HG03520 (cell line): ENCODE measurements around the gene RHBDD1.

Experiments
- ATAC-seq: cut with Tn5 transposase; IDR thresholded peaks from one replicate; pipeline ENCODE4 v1.9.1; 2021; ENCODE audit warnings: mild to moderate bottlenecking, moderate library complexity; ENCODE audit not compliant: unreplicated experiment

RHBDD1 gene

GRCh38 chr2:227022608-227023007, 186.8 kb downstream of the RHBDD1 start:
- no peak for ATAC-seq

DNA sequence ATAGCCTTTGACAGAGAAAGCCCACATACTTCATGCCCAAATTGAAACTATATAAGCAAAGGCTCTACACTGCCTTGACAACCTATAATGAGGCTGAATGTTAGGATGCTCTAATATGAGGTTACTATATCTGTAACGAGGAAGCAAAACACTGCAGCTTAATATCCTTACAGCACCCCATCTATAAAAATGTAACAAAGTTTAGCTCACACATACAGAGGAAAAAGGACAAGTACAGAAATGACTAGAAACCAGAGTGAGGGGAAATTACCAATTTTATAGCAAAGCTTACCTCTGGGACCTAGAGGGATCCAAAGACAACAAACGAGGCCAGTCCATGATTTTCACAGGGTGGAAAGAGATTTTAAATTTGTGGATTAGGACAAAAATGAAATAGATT, 189.7 kb downstream of the RHBDD1 start:
- ATAC-seq = no peak

GRCh38 chr2:227029426-227030105, 193.7 kb downstream of the RHBDD1 start:
- no peak for ATAC-seq

GRCh38 chr2:227030789-227031188, 194.9 kb downstream of the RHBDD1 start:
- ATAC-seq = no peak

GRCh38 chr2:227031379-227031778, 195.5 kb downstream of the RHBDD1 start:
- no peak for ATAC-seq

DNA sequence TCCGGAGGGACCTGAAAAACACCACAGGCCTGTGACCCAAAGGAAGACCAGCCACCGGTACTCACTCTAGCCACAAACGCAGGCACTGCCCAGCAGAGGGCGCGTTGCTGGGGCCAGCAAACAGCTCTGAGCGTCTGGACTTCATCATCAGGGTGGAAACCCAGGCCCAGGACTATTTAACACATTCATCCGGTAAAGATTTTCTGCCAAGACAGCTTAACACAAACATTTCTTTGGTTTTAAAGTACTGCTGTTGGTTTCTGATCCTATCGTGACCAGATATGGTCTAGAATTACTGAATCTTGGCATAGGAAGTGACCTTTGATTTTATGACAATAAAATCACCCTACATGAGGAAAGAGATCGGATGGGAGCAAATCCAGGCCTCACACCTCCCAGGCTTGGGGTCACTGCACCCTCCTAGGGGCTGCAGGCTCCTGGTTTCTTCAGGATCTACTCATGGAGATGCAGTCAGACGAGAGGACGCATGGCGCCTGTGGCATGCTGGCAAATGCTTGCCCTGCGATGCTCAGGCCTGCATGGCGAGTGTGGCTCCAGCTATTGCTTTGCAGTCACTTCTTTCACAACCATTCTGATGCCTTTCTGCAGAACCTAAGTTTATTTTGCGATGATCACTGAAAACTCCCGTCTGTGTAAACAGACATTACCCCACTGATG, 197.8 kb downstream of the RHBDD1 start:
- ATAC-seq = peak; percentile 90

DNA sequence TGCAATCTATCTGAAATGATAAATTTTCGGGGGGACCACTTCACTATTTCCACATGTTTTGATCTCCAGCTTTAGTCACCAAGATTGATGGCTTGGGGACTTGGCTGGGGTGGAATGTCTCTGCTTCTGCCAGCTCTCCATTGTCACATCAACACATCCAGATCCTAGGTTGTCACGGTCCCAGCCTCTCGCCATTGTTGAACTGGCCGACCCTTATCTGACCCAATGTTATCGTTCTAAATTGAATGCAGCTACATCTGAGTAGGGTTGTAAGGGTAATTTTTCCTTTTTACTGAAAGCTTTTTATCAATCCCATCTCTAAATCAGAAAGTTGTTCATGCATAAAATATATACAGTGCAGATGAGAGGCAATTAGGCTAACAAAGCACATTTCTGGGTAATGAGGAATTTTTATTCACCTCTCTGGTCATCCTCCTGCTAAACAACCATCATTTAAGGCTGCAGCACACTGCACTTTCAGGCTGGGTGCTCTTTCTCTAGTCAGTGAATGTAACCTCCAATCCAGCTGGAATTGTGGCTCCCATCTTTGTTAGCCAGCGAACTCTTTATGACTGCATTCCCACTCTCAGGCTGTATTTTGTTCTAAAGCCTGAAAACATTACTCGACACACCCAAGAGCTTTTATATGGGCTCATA, 200.0 kb downstream of the RHBDD1 start:
- no peak for ATAC-seq

- no peak for ATAC-seq
Measured at GRCh38 chr2:227036527-227036926, 200.7 kb downstream of the RHBDD1 start.

DNA sequence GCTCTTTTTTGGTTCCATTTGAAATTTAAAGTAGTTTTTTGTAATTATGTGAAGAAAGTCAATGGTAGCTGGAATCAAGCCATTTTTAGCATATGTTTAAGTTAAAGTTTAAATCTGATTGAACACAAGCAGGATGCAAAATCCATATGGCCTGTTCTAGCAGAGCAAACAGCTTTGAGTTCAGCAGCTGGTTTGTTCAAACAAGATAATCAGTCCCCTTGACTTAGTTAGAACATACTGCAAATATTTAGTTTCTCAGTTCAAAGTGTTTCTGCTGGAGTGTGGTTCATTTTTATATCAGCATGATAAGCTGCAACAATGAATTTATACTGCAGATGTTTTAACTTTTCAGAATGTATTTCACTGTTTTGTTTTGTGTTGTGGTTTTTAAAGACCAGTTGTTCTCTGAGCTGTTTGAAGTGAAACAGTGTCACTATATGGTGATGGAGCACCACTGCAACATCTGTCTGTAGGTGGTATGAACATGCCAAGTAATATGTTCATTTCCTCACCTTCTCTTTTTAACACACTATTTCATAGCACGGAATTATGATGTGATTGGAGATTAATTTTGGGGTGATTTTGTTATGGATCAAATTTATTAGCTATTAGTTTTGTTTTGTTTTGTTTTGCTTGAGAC, 202.8 kb downstream of the RHBDD1 start:
- no peak for ATAC-seq

- no peak for ATAC-seq
Measured at GRCh38 chr2:227043981-227044380, 208.1 kb downstream of the RHBDD1 start.
